Stimulated activated memory B cell treated with anti-CD40 and anti-IgM and Interleukin-4, amounts not matched to agents 10 μg/mL and 1 μg/mL and 100 μg/mL, for 72 hours (primary cell): ENCODE measurements around the gene ZNF341.
"Not testable (repeated sequence)": the region's sequence is repeated elsewhere in the genome, so short reads cannot be mapped to it uniquely, and the experiment has no call there.

Experiments used
- ATAC-seq: fragments of 150-1000 bp; cut with Tn5 transposase; 2 replicates; pipeline ENCODE4 v1.10.0; 2021
- H3K27ac Mint-ChIP-seq: one replicate; pipeline ENCODE4 v1.8.0; 2022; ENCODE audit warnings: mild to moderate bottlenecking, mixed read lengths
- H3K27me3 Mint-ChIP-seq: one replicate; pipeline ENCODE4 v1.8.0; 2022; ENCODE audit warnings: mixed read lengths
- H3K36me3 Mint-ChIP-seq: one replicate; pipeline ENCODE4 v1.8.0; 2022; ENCODE audit warnings: mixed read lengths
- H3K4me1 Mint-ChIP-seq: one replicate; pipeline ENCODE4 v1.8.0; 2022; ENCODE audit warnings: mixed read lengths
- H3K4me3 Mint-ChIP-seq: one replicate; pipeline ENCODE4 v1.8.0; 2022; ENCODE audit warnings: mild to moderate bottlenecking, moderate library complexity, mixed read lengths
- H3K9me3 Mint-ChIP-seq: one replicate; pipeline ENCODE4 v1.8.0; 2022; ENCODE audit warnings: mixed read lengths

ZNF341 gene

GRCh38 chr20:33696448-33696847 is 35.3 kb upstream of the ZNF341 start:
- Mint-ChIP-seq H3K27me3 (no peaks in the 10 kb centered on the region), H3K36me3 (peaks cover 5% of the 10 kb centered on the region), H3K27ac (no peak overlapping the region), H3K4me1 (no peaks in the 10 kb centered on the region), H3K4me3 (no peak overlapping the region), H3K9me3 (peaks cover 2% of the 10 kb centered on the region)
- ATAC-seq: no peak

GRCh38 chr20:33697129-33697528 is 34.7 kb upstream of the ZNF341 start:
- H3K4me1 Mint-ChIP-seq: no peaks in the 10 kb centered on the region
- no peak overlapping the region for H3K4me3 Mint-ChIP-seq
- ATAC-seq: no peak
- no peaks in the 10 kb centered on the region for H3K27me3 Mint-ChIP-seq
- no peak overlapping the region for H3K27ac Mint-ChIP-seq
- peaks cover 5% of the 10 kb centered on the region for H3K36me3 Mint-ChIP-seq
- peaks cover 2% of the 10 kb centered on the region for H3K9me3 Mint-ChIP-seq

- ATAC-seq, H3K36me3 Mint-ChIP-seq, H3K4me3 Mint-ChIP-seq, H3K4me1 Mint-ChIP-seq, H3K27ac Mint-ChIP-seq, H3K9me3 Mint-ChIP-seq, H3K27me3 Mint-ChIP-seq: not testable (repeated sequence)
These were observed 32.8 kb upstream of the ZNF341 start for GRCh38 chr20:33698966-33699365.

GRCh38 chr20:33700696-33701441 is 30.9 kb upstream of the ZNF341 start:
- H3K27me3 Mint-ChIP-seq, ATAC-seq, H3K27ac Mint-ChIP-seq, H3K9me3 Mint-ChIP-seq, H3K36me3 Mint-ChIP-seq, H3K4me3 Mint-ChIP-seq, H3K4me1 Mint-ChIP-seq: not testable (repeated sequence)

GRCh38 chr20:33701629-33702450 is 30.0 kb upstream of the ZNF341 start:
- Mint-ChIP-seq H3K9me3 (peaks cover 2% of the 10 kb centered on the region), H3K4me1 (no peaks in the 10 kb centered on the region), H3K27ac (no peak overlapping the region), H3K4me3 (no peak overlapping the region), H3K36me3 (peaks cover 5% of the 10 kb centered on the region), H3K27me3 (no peaks in the 10 kb centered on the region)
- no peak for ATAC-seq

- Mint-ChIP-seq H3K36me3 (peaks cover 12% of the 10 kb centered on the region), H3K4me1 (no peaks in the 10 kb centered on the region), H3K27ac (no peak overlapping the region), H3K4me3 (no peak overlapping the region), H3K27me3 (no peaks in the 10 kb centered on the region), H3K9me3 (peaks cover 2% of the 10 kb centered on the region)
- no peak for ATAC-seq
These were observed 28.9 kb upstream of the ZNF341 start for GRCh38 chr20:33702861-33703260.

- no peak overlapping the region for H3K4me3 Mint-ChIP-seq
- no peaks in the 10 kb centered on the region for H3K4me1 Mint-ChIP-seq
- peaks cover 7% of the 10 kb centered on the region for H3K36me3 Mint-ChIP-seq
- no peak for ATAC-seq
- no peaks in the 10 kb centered on the region for H3K27me3 Mint-ChIP-seq
- H3K27ac Mint-ChIP-seq: no peak overlapping the region
- no peaks in the 10 kb centered on the region for H3K9me3 Mint-ChIP-seq
These were observed 28.2 kb upstream of the ZNF341 start for GRCh38 chr20:33703498-33704137.

- Mint-ChIP-seq H3K36me3 (peaks cover 7% of the 10 kb centered on the region), H3K27ac (no peak overlapping the region), H3K9me3 (no peaks in the 10 kb centered on the region), H3K4me3 (no peak overlapping the region), H3K27me3 (no peaks in the 10 kb centered on the region), H3K4me1 (peaks cover 2% of the 10 kb centered on the region)
- no peak for ATAC-seq
These were observed 27.4 kb upstream of the ZNF341 start for GRCh38 chr20:33704197-33704924.

GRCh38 chr20:33707668-33708067 is 24.1 kb upstream of the ZNF341 start:
- Mint-ChIP-seq H3K4me1 (peaks cover 20% of the 10 kb centered on the region), H3K27ac (no peak overlapping the region), H3K27me3 (no peaks in the 10 kb centered on the region), H3K36me3 (peaks cover 35% of the 10 kb centered on the region), H3K4me3 (no peak overlapping the region), H3K9me3 (peaks cover 3% of the 10 kb centered on the region)
- ATAC-seq: no peak

- Mint-ChIP-seq H3K36me3 (peaks cover 50% of the 10 kb centered on the region), H3K4me1 (peaks cover 20% of the 10 kb centered on the region), H3K4me3 (no peak overlapping the region), H3K27ac (peak overlapping the region; percentile 57), H3K27me3 (no peaks in the 10 kb centered on the region), H3K9me3 (peaks cover 3% of the 10 kb centered on the region)
- ATAC-seq: no peak
These were observed 22.4 kb upstream of the ZNF341 start for GRCh38 chr20:33709398-33709797.

GRCh38 chr20:33709905-33710541 is 21.8 kb upstream of the ZNF341 start:
- Mint-ChIP-seq H3K4me3 (no peak overlapping the region), H3K27me3 (no peaks in the 10 kb centered on the region), H3K9me3 (peaks cover 3% of the 10 kb centered on the region), H3K36me3 (peaks cover 50% of the 10 kb centered on the region), H3K4me1 (peaks cover 20% of the 10 kb centered on the region), H3K27ac (peak overlapping the region; percentile 57)
- ATAC-seq: no peak

- Mint-ChIP-seq H3K36me3 (peaks cover 50% of the 10 kb centered on the region), H3K27me3 (no peaks in the 10 kb centered on the region), H3K9me3 (peaks cover 3% of the 10 kb centered on the region), H3K4me3 (no peak overlapping the region), H3K27ac (no peak overlapping the region), H3K4me1 (peaks cover 20% of the 10 kb centered on the region)
- ATAC-seq: no peak
These were observed 20.9 kb upstream of the ZNF341 start for GRCh38 chr20:33710681-33711445.

GRCh38 chr20:33711446-33711738 is 20.4 kb upstream of the ZNF341 start:
- H3K36me3 Mint-ChIP-seq: peaks cover 56% of the 10 kb centered on the region
- H3K9me3 Mint-ChIP-seq: peaks cover 3% of the 10 kb centered on the region
- no peaks in the 10 kb centered on the region for H3K27me3 Mint-ChIP-seq
- no peak for ATAC-seq
- no peak overlapping the region for H3K4me3 Mint-ChIP-seq
- no peak overlapping the region for H3K27ac Mint-ChIP-seq
- peaks cover 20% of the 10 kb centered on the region for H3K4me1 Mint-ChIP-seq

GRCh38 chr20:33713865-33714367 is 17.9 kb upstream of the ZNF341 start:
- Mint-ChIP-seq H3K27me3 (no peaks in the 10 kb centered on the region), H3K4me3 (no peak overlapping the region), H3K9me3 (peaks cover 3% of the 10 kb centered on the region), H3K4me1 (peaks cover 22% of the 10 kb centered on the region), H3K27ac (no peak overlapping the region), H3K36me3 (peaks cover 49% of the 10 kb centered on the region)
- ATAC-seq: no peak
